ENCODE data around the gene SPG11.
"Not testable (repeated sequence)": the region's sequence is repeated elsewhere in the genome, so short reads cannot be mapped to it uniquely, and the experiment has no call there.

The SPG11 gene

DNA sequence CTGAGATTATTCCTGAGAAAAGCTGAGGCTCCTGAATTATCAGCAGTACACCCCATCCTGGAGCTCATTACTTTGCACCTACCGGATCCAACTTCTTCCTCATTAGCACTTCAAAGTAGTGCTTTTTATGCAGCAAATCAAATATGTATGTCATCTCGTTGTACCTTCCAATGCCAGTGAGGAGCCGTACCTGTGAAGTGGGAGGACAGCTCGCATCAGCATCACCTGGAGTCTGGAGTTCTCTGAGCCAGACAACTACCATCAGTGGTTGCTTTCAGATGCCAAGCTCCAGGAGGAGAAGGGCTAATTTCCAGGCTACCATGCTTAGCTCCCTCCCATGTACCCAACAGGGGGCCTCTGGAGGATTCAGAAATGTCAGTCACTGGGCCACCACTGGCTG, 94.1 kb downstream of the SPG11 start:
- Histone ChIP-seq H3F3A (ENCODE audit: insufficient read depth, low read length) (peaks cover 16% of the 10 kb centered on the region; the same call in 1 of the 2 replicates), H3K27me3 (replicated peaks; ENCODE audit: insufficient read depth, low read length) (no peaks in the 10 kb centered on the region), H3K9ac (ENCODE audit: low read length) (no peak overlapping the region), H3K9me3 (replicated peaks; ENCODE audit: insufficient read depth, low read length) (no peaks in the 10 kb centered on the region), H3K36me3 (replicated peaks; ENCODE audit: insufficient read depth, low read length) (peaks cover 8% of the 10 kb centered on the region), H3K4me1 (ENCODE audit: low read length) (peaks cover 14% of the 10 kb centered on the region), H3K4me3 (ENCODE audit: low read length) (no peak overlapping the region), H3K27ac (ENCODE audit: low read length) (no peak overlapping the region), H3K9me2 (replicated peaks; ENCODE audit: insufficient read depth, low read length) (no peaks in the 10 kb centered on the region), H3K4me2 (ENCODE audit: low read depth, low read length) (no peak overlapping the region), H4K20me1 (ENCODE audit: insufficient read depth, low read length) (no peaks in the 10 kb centered on the region), H3K79me2 (ENCODE audit: low read length) (no peaks in the 10 kb centered on the region), H2AFZ (ENCODE audit: low read length) (no peak overlapping the region)
- no peak for DNase-seq
- TF ChIP-seq EZH2phosphoT487 (IDR thresholded peaks at IDR 0.05; ENCODE audit: low read length) (no peak), EZH2 (optimal IDR thresholded peaks at IDR 0.05; ENCODE audit: low read depth, low read length) (no peak)
- TF ChIP-seq, protein P1, sequence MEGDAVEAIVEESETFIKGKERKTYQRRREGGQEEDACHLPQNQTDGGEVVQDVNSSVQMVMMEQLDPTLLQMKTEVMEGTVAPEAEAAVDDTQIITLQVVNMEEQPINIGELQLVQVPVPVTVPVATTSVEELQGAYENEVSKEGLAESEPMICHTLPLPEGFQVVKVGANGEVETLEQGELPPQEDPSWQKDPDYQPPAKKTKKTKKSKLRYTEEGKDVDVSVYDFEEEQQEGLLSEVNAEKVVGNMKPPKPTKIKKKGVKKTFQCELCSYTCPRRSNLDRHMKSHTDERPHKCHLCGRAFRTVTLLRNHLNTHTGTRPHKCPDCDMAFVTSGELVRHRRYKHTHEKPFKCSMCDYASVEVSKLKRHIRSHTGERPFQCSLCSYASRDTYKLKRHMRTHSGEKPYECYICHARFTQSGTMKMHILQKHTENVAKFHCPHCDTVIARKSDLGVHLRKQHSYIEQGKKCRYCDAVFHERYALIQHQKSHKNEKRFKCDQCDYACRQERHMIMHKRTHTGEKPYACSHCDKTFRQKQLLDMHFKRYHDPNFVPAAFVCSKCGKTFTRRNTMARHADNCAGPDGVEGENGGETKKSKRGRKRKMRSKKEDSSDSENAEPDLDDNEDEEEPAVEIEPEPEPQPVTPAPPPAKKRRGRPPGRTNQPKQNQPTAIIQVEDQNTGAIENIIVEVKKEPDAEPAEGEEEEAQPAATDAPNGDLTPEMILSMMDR (IDR thresholded peaks at IDR 0.05; ENCODE audit: low read length): no peak

DNA sequence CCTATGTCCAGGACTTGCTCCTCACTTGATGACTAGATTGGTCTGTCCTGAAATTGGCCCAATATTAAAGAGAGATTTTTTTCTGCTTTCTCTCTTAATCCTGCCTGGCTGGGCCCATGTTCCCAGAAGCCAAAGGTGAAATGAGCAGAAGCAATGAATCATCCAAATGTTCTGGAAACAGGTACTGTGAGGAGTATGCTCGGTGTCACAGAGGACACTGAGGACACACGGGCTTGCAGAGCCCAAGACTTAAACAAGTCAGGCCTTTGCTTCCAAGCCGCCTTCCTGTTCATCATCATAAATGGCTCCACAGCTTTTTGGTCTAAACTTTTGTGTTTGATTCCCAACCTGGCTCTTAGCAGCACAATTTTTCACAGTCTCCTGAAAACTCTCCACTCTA, 95.1 kb downstream of the SPG11 start:
- H3K4me2 ChIP-seq (ENCODE audit: low read depth, low read length): no peak overlapping the region
- no peak overlapping the region for H3K9ac ChIP-seq (ENCODE audit: low read length)
- no peak overlapping the region for H3K27ac ChIP-seq (ENCODE audit: low read length)
- DNase-seq: no peak
- H3K9me3 ChIP-seq (replicated peaks; ENCODE audit: insufficient read depth, low read length): no peaks in the 10 kb centered on the region
- H4K20me1 ChIP-seq (ENCODE audit: insufficient read depth, low read length): no peaks in the 10 kb centered on the region
- peaks cover 16% of the 10 kb centered on the region; the same call in 1 of the 2 replicates for H3F3A ChIP-seq (ENCODE audit: insufficient read depth, low read length)
- no peaks in the 10 kb centered on the region for H3K9me2 ChIP-seq (replicated peaks; ENCODE audit: insufficient read depth, low read length)
- H3K27me3 ChIP-seq (replicated peaks; ENCODE audit: insufficient read depth, low read length): no peaks in the 10 kb centered on the region
- H3K36me3 ChIP-seq (replicated peaks; ENCODE audit: insufficient read depth, low read length): peaks cover 12% of the 10 kb centered on the region
- peaks cover 14% of the 10 kb centered on the region for H3K4me1 ChIP-seq (ENCODE audit: low read length)
- no peak for TF ChIP-seq EZH2phosphoT487 (IDR thresholded peaks at IDR 0.05; ENCODE audit: low read length)
- no peak overlapping the region for H3K4me3 ChIP-seq (ENCODE audit: low read length)
- no peak overlapping the region for H2AFZ ChIP-seq (ENCODE audit: low read length)
- H3K79me2 ChIP-seq (ENCODE audit: low read length): no peaks in the 10 kb centered on the region

DNA sequence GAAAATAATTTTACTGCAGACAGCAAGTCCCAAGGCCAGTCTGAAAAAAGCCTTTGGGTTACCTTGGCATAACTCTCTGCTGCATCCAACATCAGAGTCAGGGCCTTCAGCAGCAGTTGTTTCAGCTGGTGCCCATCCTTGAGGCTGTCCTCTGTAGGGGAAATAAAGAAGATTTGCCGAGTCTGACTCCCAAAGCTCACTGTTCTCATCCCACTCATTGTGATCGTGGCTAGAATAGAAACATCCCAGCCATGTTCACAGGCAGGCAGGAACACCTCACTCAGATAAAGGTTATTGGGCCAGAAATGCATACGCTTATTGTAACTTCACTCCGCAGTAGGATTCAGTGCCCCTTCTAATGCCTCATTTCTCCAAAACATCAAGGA, 97.3 kb downstream of the SPG11 start:
- Histone ChIP-seq H3K79me2 (ENCODE audit: low read length) (no peaks in the 10 kb centered on the region), H3K4me3 (ENCODE audit: low read length) (no peak overlapping the region), H3F3A (ENCODE audit: insufficient read depth, low read length) (peaks cover 12% of the 10 kb centered on the region; the same call in 1 of the 2 replicates), H3K9me3 (replicated peaks; ENCODE audit: insufficient read depth, low read length) (no peaks in the 10 kb centered on the region), H3K9ac (ENCODE audit: low read length) (no peak overlapping the region), H3K27ac (ENCODE audit: low read length) (no peak overlapping the region), H3K36me3 (replicated peaks; ENCODE audit: insufficient read depth, low read length) (peaks cover 22% of the 10 kb centered on the region), H4K20me1 (ENCODE audit: insufficient read depth, low read length) (0 out of 2 replicates have a peak, but pooled peaks cover 4% of the 10 kb centered on the region), H3K27me3 (replicated peaks; ENCODE audit: insufficient read depth, low read length) (no peaks in the 10 kb centered on the region), H3K9me2 (replicated peaks; ENCODE audit: insufficient read depth, low read length) (no peaks in the 10 kb centered on the region), H3K4me2 (ENCODE audit: low read depth, low read length) (no peak overlapping the region), H2AFZ (ENCODE audit: low read length) (no peak overlapping the region), H3K4me1 (ENCODE audit: low read length) (peaks cover 13% of the 10 kb centered on the region)
- no peak for TF ChIP-seq EZH2phosphoT487 (IDR thresholded peaks at IDR 0.05; ENCODE audit: low read length)
- TF ChIP-seq, protein P1 (IDR thresholded peaks at IDR 0.05; ENCODE audit: low read length): no peak
- no peak for TF ChIP-seq EZH2 (optimal IDR thresholded peaks at IDR 0.05; ENCODE audit: low read depth, low read length)
- no peak for DNase-seq

DNA sequence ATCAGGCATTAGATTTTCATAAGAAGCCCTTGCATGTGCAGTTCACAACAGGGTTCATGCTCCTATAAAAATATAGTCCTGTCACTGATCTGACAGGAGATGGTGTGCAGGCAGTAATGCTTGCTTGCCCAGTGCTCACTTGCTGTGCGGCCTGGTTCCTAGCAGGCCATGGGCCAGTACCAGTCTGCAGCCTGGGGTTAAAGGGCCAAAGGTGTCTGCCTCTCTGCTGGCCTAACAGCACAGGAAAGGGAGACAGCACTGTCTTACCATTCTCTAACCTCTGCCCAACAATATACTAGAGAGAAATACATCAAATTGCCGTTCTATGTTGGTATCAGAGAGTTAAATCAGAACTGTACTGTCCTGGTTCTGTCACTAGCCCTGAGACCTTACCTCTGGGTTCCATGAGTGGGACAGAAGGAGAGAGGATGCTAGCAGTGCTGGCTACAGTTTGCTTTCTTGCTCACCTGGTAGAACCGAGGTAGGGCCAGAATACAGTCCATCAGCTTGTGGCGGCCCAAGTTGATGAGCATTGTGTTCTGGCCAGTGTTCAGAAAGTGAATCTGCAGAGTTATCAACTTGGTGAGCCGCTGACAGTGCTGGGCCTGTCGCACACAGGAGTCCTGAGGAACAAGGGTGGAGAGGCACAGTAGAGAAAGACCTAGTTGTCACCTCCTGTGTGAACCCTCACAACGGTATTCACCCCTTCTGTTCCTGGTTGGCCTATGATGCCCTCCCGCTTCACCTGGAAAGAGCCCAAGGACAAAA, 97.9 kb downstream of the SPG11 start:
- H3K36me3 ChIP-seq (replicated peaks; ENCODE audit: insufficient read depth, low read length): peaks cover 27% of the 10 kb centered on the region

DNA sequence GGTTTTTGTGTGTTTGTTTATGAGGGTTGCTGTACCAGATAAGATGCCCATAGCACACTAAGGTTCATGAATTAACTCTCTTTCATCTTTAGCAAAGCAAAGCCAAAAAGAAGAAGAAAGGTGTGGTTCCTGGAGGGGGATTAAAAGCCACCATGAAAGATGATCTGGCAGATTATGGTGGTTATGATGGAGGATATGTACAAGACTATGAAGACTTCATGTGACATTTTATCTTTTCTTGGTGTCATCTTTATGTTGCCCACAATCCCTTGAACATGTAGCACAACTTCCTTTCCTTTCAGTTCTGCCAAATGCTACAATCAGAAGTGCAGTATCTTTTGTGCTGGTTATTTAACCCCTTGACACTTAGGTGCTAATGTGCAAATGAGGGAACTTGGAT, 102.5 kb downstream of the SPG11 start:
- not testable (repeated sequence) for H3K9ac ChIP-seq (ENCODE audit: low read length); H3F3A ChIP-seq (ENCODE audit: insufficient read depth, low read length); H4K20me1 ChIP-seq (ENCODE audit: insufficient read depth, low read length); H3K27ac ChIP-seq (ENCODE audit: low read length); H3K9me2 ChIP-seq (replicated peaks; ENCODE audit: insufficient read depth, low read length); H3K9me3 ChIP-seq (replicated peaks; ENCODE audit: insufficient read depth, low read length); H3K4me3 ChIP-seq (ENCODE audit: low read length); H3K27me3 ChIP-seq (replicated peaks; ENCODE audit: insufficient read depth, low read length); H2AFZ ChIP-seq (ENCODE audit: low read length); H3K4me1 ChIP-seq (ENCODE audit: low read length); H3K4me2 ChIP-seq (ENCODE audit: low read depth, low read length); DNase-seq
- Histone ChIP-seq H3K79me2 (ENCODE audit: low read length) (peaks cover 21% of the 10 kb centered on the region), H3K36me3 (replicated peaks; ENCODE audit: insufficient read depth, low read length) (peaks cover 51% of the 10 kb centered on the region)

More for the DNA sequence above, 97.9 kb downstream of the SPG11 start:
- H3K9me2 ChIP-seq (replicated peaks; ENCODE audit: insufficient read depth, low read length): no peaks in the 10 kb centered on the region
- no peaks in the 10 kb centered on the region for H3K27me3 ChIP-seq (replicated peaks; ENCODE audit: insufficient read depth, low read length)
- peaks cover 7% of the 10 kb centered on the region for H3K4me1 ChIP-seq (ENCODE audit: low read length)
- no peak overlapping the region for H3K27ac ChIP-seq (ENCODE audit: low read length)
- no peak for DNase-seq
- H3K4me2 ChIP-seq (ENCODE audit: low read depth, low read length): no peak overlapping the region
- 0 out of 2 replicates have a peak, but pooled peaks cover 4% of the 10 kb centered on the region for H4K20me1 ChIP-seq (ENCODE audit: insufficient read depth, low read length)
- no peak for TF ChIP-seq EZH2 (optimal IDR thresholded peaks at IDR 0.05; ENCODE audit: low read depth, low read length)
- TF ChIP-seq, protein P1 (IDR thresholded peaks at IDR 0.05; ENCODE audit: low read length): no peak
- no peak for TF ChIP-seq EZH2phosphoT487 (IDR thresholded peaks at IDR 0.05; ENCODE audit: low read length)
- H3K4me3 ChIP-seq (ENCODE audit: low read length): no peak overlapping the region
- no peak overlapping the region for H3K9ac ChIP-seq (ENCODE audit: low read length)
- no peaks in the 10 kb centered on the region for H3K79me2 ChIP-seq (ENCODE audit: low read length)
- H3K9me3 ChIP-seq (replicated peaks; ENCODE audit: insufficient read depth, low read length): no peaks in the 10 kb centered on the region
- no peak overlapping the region for H2AFZ ChIP-seq (ENCODE audit: low read length)
- H3F3A ChIP-seq (ENCODE audit: insufficient read depth, low read length): peaks cover 7% of the 10 kb centered on the region; the same call in 1 of the 2 replicates

Data from MM.1S (cell line).